GM19043 (cell line): ENCODE results near the gene VKORC1L1.
A peak's percentile ranks its signal among the peaks of the same experiment; 100 is the strongest.
"Not testable (repeated sequence)": the region's sequence is repeated elsewhere in the genome, so short reads cannot be mapped to it uniquely, and the experiment has no call there.

Experiments used
- ATAC-seq: cut with Tn5 transposase; IDR thresholded peaks from one replicate; pipeline ENCODE4 v1.9.1; 2021; ENCODE audit warnings: low read depth; ENCODE audit not compliant: unreplicated experiment

VKORC1L1 gene

DNA sequence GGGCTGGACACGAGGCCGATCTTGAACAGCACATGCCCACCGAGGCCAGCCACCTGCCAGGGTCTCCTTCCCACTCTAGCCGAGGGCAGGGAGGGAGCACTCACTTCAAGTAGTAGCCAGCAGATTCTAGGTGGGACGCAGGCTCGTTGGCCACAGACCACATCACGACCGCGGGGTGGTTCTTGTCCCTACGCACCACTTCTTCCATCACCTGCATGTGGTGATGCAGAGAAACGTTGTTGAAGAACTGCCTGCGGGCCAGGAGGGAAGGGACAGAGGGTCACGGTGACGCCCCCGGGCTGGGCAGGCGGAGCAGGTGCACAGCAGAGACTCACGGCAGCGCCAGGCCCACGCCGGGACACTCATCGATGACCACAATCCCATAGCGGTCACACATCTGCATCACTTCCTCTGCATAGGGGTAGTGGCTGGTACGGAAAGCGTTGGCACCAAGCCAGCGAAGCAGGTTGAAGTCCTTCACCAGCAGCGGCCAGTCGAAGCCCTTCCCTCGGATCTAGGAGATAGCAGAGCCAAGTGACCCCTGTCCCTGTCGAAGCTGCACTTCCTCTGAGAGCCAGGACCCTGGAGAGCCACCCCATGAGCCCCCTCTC, 101.4 kb downstream of the VKORC1L1 start:
- no peak for ATAC-seq

DNA sequence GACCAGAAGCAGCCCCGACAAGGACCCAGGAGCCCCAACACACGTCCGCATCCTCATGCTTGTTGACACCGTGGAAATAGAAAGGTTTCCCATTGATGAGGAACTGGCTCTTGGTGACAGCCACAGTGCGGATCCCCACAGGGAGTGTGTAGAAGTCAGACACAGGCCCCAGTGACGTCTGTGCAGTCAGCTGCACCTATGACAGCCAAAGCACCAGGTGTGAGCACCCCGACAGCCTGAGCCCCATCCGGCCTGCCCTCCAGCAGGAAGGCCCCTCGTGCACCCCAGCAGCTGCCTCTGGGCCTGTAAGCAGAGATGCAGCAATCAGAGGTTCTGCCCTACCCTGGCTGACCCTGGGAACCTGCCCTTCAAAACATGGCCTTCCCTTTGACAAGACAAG, 102.0 kb downstream of the VKORC1L1 start:
- ATAC-seq: no peak

GRCh38 chr7:65975814-65976445, 103.1 kb downstream of the VKORC1L1 start:
- ATAC-seq: no peak

GRCh38 chr7:65976659-65977196, 103.9 kb downstream of the VKORC1L1 start:
- ATAC-seq: no peak

- no peak for ATAC-seq
Observed at GRCh38 chr7:65978891-65979582, 106.2 kb downstream of the VKORC1L1 start.

- no peak for ATAC-seq
Observed at GRCh38 chr7:65979583-65980477, 107.0 kb downstream of the VKORC1L1 start.

DNA sequence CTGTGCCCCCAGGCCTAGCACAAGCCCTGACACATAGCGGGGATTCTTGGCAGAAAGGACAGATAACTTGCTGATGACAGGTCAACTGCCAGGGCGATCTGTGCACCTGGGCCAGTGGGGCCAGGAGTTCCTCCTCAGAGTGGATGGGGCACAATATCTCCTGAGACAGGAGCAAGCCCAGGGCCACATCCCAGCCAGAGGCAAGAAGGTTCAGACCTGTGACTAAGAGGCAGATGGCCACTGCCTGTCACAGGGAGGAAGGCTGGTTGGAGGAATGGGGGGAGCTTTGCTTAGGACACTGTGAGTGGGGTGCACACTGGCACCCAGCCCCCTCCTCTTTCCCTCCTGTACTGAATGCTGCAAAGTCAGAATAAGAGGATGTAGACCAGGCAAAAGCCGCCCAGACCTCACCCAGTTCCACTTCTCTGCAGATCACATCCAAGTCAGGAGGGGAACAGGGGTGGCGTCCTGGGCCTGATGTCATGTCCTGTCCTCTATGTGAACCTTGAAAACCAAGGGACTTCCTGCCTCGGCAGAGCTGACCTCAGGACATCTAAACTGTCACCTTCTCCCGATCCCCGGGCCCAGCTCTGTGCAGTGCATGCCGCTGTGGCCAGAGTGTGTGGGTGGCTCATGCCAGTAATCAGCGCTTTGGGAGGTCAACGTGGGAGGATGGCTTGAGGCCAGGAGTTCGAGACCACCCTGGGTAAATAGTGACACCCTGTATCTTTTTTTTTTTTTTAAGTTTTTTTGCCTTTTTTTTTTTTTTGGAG, 107.8 kb downstream of the VKORC1L1 start:
- peak; percentile 78 for ATAC-seq

GRCh38 chr7:65981965-65982792, 109.3 kb downstream of the VKORC1L1 start, which contains the start of gene GUSB:
GUSB (minus strand) TSS chr7:65982213; CDS start chr7:65982183, 30 bp downstream.
- peak; percentile 67 for ATAC-seq

DNA sequence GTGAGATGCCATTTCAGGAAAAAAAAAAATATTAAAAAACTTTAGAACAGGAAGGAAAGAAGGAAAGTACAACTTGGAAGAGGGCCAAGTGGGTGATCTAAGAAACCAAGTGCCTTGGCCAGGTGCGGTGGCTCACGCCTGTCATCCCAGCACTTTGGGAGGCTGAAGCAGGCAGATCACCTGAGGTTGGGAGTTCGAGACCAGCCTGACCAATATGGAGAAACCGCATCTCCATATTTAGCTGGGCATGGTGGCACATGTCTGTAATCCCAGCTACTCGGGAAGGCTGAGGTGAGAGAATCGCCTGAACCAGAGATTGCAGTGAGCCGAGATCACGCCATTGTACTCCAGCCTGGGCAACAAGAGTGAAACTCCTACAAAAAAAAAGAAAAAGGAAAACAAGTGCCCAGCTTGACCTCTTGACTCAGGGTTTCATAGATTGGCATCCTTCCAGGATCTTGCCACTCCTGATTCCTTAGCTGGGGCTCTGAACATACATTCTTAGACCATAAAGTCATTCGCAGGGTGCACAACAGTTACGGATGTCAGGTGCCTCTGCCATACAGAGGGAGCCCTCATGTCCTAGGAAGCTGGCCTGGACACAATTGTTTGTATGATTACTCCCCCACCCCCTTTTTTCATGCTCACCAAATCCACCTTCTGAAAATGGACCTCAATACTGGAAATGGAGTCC, 111.2 kb downstream of the VKORC1L1 start:
- ATAC-seq: no peak

DNA sequence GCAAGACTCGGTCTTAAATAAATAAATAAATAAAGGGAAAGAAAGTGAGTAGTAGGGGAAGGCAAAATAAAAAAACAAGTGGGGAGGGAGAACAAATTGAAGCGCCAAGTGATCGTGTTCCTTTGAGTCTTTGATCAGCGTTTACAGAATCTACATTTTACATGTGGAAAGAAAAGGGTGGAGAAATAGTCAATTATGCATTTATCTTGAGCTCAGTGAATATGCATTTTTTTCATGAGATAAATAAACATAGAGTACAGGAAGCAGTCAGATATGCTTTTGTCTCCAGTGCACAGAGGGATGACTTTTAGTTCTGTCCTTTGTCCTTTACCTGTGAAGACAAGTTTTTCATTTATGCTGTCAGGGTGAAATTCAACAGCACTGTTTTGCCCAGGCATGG, 115.2 kb downstream of the VKORC1L1 start:
- ATAC-seq: no peak

GRCh38 chr7:65988503-65988902, 115.6 kb downstream of the VKORC1L1 start:
- ATAC-seq: not testable (repeated sequence)

- ATAC-seq: no peak
Observed at GRCh38 chr7:65989694-65990080, 116.8 kb downstream of the VKORC1L1 start.

DNA sequence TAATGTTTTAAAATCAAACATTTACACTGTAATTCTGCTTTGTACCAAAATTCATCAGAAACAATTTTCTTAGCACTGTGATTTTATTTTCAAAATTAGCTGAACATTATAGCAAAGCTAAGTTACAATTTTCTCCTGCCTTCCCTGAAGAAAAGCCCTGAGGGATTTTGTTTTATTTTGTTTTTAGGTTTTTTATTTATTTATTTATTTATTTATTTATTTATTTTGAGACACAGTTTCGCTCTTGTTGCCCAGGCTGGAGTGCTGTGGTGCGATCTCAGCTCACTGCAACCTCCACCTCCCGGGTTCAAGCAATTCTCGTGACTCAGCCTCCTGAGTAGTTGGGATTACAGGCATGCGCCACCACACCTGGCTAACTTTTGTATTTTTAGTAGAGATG, 119.0 kb downstream of the VKORC1L1 start:
- ATAC-seq: not testable (repeated sequence)

GRCh38 chr7:65992526-65992925, 119.7 kb downstream of the VKORC1L1 start:
- ATAC-seq: no peak

DNA sequence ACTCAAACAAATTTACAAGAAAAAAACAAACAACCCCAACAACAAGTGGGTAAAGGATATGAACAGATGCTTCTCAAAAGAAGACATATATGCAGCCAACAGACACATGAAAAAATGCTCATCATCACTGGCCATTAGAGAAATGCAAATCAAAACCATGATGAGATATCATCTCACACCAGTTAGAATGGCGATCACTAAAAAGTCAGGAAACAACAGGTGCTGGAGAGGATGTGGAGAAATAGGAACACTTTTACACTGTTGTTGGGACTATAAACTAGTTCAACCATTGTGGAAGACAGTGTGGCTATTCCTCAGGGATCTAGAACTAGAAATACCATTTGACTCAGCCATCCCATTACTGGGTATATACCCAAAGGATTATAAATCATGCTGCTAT, 122.1 kb downstream of the VKORC1L1 start:
- ATAC-seq: not testable (repeated sequence)

- not testable (repeated sequence) for ATAC-seq
Observed at GRCh38 chr7:66000823-66001417, 128.0 kb downstream of the VKORC1L1 start.

GRCh38 chr7:66005115-66005671, 132.3 kb downstream of the VKORC1L1 start:
- not testable (repeated sequence) for ATAC-seq

DNA sequence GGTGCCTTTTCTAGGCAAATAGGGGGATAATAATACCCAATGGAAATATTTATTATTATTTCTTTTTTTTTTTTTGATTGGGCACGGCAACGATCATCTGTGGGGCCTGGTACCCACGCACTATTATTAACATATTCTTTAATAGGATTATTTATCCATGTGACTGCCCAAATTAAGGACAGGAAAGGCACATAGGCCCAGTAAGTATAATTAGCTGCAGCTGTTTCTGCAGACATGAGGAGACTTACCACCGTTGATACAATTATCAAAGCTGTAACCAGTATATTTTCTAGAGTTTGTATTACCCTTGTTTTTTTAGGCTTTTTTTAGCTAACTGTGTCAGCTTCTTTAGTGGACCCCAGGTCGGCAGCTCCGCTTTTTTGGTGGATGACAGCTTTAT, 134.4 kb downstream of the VKORC1L1 start:
- no peak for ATAC-seq
